Lung (tissue), 12 donors: ENCODE results near the gene GUCY1A2. TPM values are rescaled to one million over a fixed set of nuclear protein-coding genes. Genes with fewer than 3 reads are reported as not detected.
"Not testable (repeated sequence)": the region's sequence is repeated elsewhere in the genome, so short reads cannot be mapped to it uniquely, and the experiment has no call there.

Source experiments
- ATAC-seq: fragments of 200-7000 bp; cut with Tn5 transposase; one replicate; pipeline ENCODE4 v1.9.1; 2020; ENCODE audit warnings: moderate number of reproducible peaks; ENCODE audit not compliant: insufficient read depth, low FRiP score
- DNase-seq, 3 donors: peaks; one replicate each; pipeline ENCODE4 v3.0.0-alpha.2; 2013 to 2017
- H3K27ac ChIP-seq, 2 donors: one replicate each; pipeline ENCODE4 v1.5.1; 2013; ENCODE audit warnings: mild to moderate bottlenecking in 2 of 2, moderate library complexity in 2 of 2, control low read depth in 1 of 2, inconsistent platforms in 1 of 2, low read depth in 1 of 2, low read length in 1 of 2
- H3K27me3 ChIP-seq, 3 donors: one replicate each; pipeline ENCODE4 v1.5.1; 2013; ENCODE audit warnings: low read length in 2 of 3; ENCODE audit not compliant: control insufficient read depth in 3 of 3, insufficient read depth in 3 of 3
- H3K36me3 ChIP-seq, 4 donors: one replicate each; pipeline ENCODE4 v1.5.1; 2013; ENCODE audit warnings: low read length in 4 of 4, mild to moderate bottlenecking in 1 of 4, moderate library complexity in 1 of 4; ENCODE audit not compliant: control insufficient read depth in 4 of 4, insufficient read depth in 4 of 4
- H3K4me1 ChIP-seq, 5 donors: one replicate each; pipeline ENCODE4 v1.5.1; 2013; ENCODE audit warnings: low read length in 5 of 5, mild to moderate bottlenecking in 2 of 5, moderate library complexity in 1 of 5; ENCODE audit not compliant: control insufficient read depth in 5 of 5, insufficient read depth in 5 of 5
- H3K4me3 ChIP-seq: one replicate; pipeline ENCODE4 v1.5.1; 2013; ENCODE audit warnings: mild to moderate bottlenecking, control low read depth, moderate library complexity
- H3K9ac ChIP-seq, 2 donors: one replicate each; pipeline ENCODE4 v1.5.1; 2013; ENCODE audit warnings: low read length in 2 of 2, control low read depth in 1 of 2; ENCODE audit not compliant: insufficient read depth in 1 of 2
- H3K9me3 ChIP-seq, 4 donors: one replicate each; pipeline ENCODE4 v1.5.1; 2013; ENCODE audit warnings: low read length in 3 of 4, mild to moderate bottlenecking in 1 of 4, moderate library complexity in 1 of 4; ENCODE audit not compliant: control insufficient read depth in 4 of 4, insufficient read depth in 3 of 4
- WGBS, 2 donors: extraction: QIAGEN DNeasy Blood & Tissue Kit; methylation state at CpG; one replicate each; pipeline ENCODE4 v1.1.7; 2013; 5-methylcytosine and 5-hydroxymethylcytosine counted together
- polyA plus RNA-seq, 2 donors: library from polyadenylated mRNA; stranded (reverse); fragments of 200-250 nt; gene quantifications; one replicate each; pipeline ENCODE4 v1.2.1, GENCODE V29; 2013
- total RNA-seq, 2 donors: library from RNA; depleted of rRNA in 1 of 2; stranded (reverse); fragments of >200 nt in 1 of 2; gene quantifications; one replicate each; pipeline ENCODE4 v1.2.1, GENCODE V29; 2014 to 2021
- TF ChIP-seq, protein P1 (sequence below): IDR thresholded peaks from 2 replicates; pipeline ENCODE4 v1.5.1; 2012; ENCODE audit warnings: mild to moderate bottlenecking; ENCODE audit errors: control extremely low read depth, extremely low read depth
- donor health status: control.
- donor health status: control.
- donor health status: Bipolar disorder and iron deficiency.
- donor health status: healthy.
- donor health status: DM: yes; HTN: yes; CAD: no.

The GUCY1A2 gene
- total and polyA plus RNA-seq, 4 donors = 1.3 to 55.2 (median 5.7) TPM

DNA sequence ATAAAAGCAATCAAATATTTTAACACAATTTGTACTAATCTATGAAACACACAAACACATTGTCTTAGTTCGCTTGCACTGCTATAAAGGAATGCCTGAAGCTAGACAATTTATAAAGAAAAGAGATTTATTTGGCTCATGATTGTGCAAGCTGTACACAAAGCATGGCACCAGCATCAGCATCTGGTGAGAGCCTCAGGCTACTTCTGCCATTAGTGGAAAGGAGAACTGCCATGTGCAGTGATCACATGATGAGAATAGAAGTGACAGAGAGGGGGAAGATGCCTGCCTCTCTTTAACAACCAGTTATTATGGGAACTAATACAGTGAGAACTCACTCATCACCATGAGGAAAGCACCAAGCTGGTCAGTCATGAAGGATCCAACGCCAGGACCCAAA, 105.1 kb downstream of the GUCY1A2 start:
- H3K27ac ChIP-seq = no peak overlapping the region
- ATAC-seq = no peak
- no peak for DNase-seq
- TF ChIP-seq, protein P1, sequence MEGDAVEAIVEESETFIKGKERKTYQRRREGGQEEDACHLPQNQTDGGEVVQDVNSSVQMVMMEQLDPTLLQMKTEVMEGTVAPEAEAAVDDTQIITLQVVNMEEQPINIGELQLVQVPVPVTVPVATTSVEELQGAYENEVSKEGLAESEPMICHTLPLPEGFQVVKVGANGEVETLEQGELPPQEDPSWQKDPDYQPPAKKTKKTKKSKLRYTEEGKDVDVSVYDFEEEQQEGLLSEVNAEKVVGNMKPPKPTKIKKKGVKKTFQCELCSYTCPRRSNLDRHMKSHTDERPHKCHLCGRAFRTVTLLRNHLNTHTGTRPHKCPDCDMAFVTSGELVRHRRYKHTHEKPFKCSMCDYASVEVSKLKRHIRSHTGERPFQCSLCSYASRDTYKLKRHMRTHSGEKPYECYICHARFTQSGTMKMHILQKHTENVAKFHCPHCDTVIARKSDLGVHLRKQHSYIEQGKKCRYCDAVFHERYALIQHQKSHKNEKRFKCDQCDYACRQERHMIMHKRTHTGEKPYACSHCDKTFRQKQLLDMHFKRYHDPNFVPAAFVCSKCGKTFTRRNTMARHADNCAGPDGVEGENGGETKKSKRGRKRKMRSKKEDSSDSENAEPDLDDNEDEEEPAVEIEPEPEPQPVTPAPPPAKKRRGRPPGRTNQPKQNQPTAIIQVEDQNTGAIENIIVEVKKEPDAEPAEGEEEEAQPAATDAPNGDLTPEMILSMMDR = no peak
- 85 to 88% methylated on average over 2 of the region's 2 CpGs for WGBS, 2 donors
- no peak overlapping the region for H3K4me3 ChIP-seq
- no peak overlapping the region for H3K9ac ChIP-seq
- peaks cover 0 to 2% (median 0%) of the 10 kb centered on the region in 5 donors for H3K4me1 ChIP-seq
- H3K27me3 ChIP-seq = no peaks in the 10 kb centered on the region
- peaks cover 0 to 3% (median 0%) of the 10 kb centered on the region in 4 donors for H3K36me3 ChIP-seq
- H3K9me3 ChIP-seq = peaks cover 0 to 4% (median 0%) of the 10 kb centered on the region in 4 donors

DNA sequence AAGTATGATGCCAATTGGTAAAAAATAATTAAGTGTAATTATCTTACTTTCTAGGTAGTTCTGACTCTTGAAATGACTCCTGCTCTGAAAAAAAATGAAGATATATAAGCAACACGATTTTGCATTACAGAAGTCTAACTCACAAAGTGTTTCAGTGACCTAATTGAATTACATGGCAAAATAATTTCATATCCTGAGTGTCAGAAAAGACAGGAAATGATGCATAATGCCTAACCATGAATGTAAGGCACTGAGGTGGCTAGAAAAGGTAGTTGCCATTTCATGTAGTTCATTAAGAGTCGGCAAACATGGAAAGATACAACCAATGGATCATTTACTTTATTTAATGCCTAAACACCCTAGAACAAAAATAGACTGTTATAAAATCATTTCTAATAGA, 113.5 kb downstream of the GUCY1A2 start:
- H3K27me3 ChIP-seq = no peaks in the 10 kb centered on the region
- peaks cover 0 to 3% (median 0%) of the 10 kb centered on the region in 4 donors for H3K9me3 ChIP-seq
- no peak for ATAC-seq
- no peak overlapping the region for H3K9ac ChIP-seq
- no peak overlapping the region for H3K27ac ChIP-seq
- 1 to 75% methylated on average over 2 of the region's 2 CpGs for WGBS, 2 donors
- peaks cover 0 to 3% (median 0%) of the 10 kb centered on the region in 4 donors for H3K36me3 ChIP-seq
- TF ChIP-seq, protein P1 = no peak
- no peak overlapping the region for H3K4me3 ChIP-seq
- DNase-seq = no peak
- no peaks in the 10 kb centered on the region for H3K4me1 ChIP-seq

DNA sequence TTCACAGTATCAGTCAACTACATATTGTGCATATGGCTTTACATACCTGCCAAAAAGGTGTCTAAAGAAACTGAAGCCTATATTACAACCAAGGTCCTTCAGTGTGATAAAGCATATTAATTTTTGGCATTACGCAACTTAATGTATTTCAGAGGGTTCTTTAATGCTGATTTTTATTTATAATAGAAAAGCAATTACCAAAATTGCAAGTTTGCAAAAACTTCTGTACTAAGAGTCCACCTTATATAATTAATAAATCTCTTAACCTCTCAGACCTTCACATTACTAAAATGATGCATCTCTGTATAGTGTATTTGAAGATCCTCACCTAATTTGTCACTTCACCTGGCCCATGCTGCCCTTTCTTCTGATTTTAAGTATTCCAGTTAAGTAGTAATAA, 128.6 kb downstream of the GUCY1A2 start:
- 90 to 96% methylated on average over 1 of the region's 1 CpG for WGBS, 2 donors
- no peak overlapping the region for H3K4me3 ChIP-seq
- TF ChIP-seq, protein P1 = no peak
- H3K9ac ChIP-seq = no peak overlapping the region
- H3K9me3 ChIP-seq = no peaks in the 10 kb centered on the region
- H3K36me3 ChIP-seq = no peaks in the 10 kb centered on the region
- no peak overlapping the region for H3K27ac ChIP-seq
- DNase-seq (no peak), ATAC-seq (no peak)
- no peaks in the 10 kb centered on the region for H3K27me3 ChIP-seq
- H3K4me1 ChIP-seq = no peaks in the 10 kb centered on the region

DNA sequence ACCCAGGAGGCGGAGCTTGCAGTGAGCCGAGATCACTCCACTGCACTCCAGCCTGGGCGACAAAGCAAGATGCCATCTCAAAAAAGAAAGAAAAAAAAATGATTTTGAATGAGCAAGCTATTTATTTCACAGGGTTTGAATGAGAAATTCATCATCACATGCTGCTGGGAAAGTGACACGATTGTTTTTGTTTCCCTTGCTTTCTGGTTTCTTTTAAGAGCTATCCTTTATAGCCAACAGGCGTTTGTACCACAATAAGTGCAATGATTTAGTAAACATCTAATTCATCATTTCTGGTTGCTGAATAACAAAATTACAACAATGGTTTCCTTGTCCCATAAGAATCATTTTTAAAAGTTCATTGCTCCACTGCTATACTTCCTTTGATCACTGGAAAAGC, 129.9 kb downstream of the GUCY1A2 start:
- 79 to 86% methylated on average over 5 of the region's 5 CpGs for WGBS, 2 donors
- TF ChIP-seq, protein P1 = no peak

DNA sequence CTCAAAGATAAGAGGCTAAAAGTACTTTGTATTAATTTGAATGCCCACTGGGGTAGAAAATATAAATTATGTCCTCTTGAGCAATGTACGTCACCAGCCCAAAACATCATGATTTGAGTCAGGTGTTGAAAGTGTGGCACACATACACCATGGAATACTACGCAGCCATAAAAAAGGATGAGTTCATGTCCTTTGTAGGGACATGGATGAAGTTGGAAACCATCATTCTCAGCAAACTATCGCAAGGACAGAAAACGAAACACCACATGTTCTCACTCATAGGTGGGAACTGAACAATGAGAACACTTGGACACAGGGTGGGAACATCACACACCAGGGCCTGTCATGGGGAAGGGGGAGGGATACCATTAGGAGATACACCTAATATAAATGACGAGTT, 134.6 kb downstream of the GUCY1A2 start:
- not testable (repeated sequence) for H3K9ac ChIP-seq, H3K4me1 ChIP-seq, H3K4me3 ChIP-seq, H3K27ac ChIP-seq, DNase-seq, ATAC-seq, H3K36me3 ChIP-seq, H3K27me3 ChIP-seq, H3K9me3 ChIP-seq
- WGBS, 2 donors = 68 to 90% methylated on average over 5 of the region's 5 CpGs

More for the DNA sequence above, 129.9 kb downstream of the GUCY1A2 start:
- Histone ChIP-seq H3K36me3 (no peaks in the 10 kb centered on the region), H3K4me1 (no peaks in the 10 kb centered on the region), H3K9ac (no peak overlapping the region), H3K4me3 (no peak overlapping the region), H3K27me3 (no peaks in the 10 kb centered on the region), H3K9me3 (no peaks in the 10 kb centered on the region), H3K27ac (no peak overlapping the region)
- DNase-seq = no peak
- no peak for ATAC-seq
